Neural progenitor cell (in vitro differentiated cells): Measurements from ENCODE around the gene ZNF710. TPM values are rescaled to one million over a fixed set of nuclear protein-coding genes. Genes with fewer than 3 reads are reported as not detected.

Experiments used
- DNase-seq: peaks from one replicate; pipeline ENCODE4 v3.0.0-alpha.2; 2016; ENCODE audit warnings: low spot score
- H2AFZ ChIP-seq: fragments of 200-600 bp; sonication (generic); replicated peaks from 2 replicates; pipeline ENCODE4 v1.6.1; 2016; ENCODE audit warnings: antibody characterized with exemption
- H3F3A ChIP-seq: fragments of 200-600 bp; sonication (generic); 2 replicates; pipeline ENCODE4 v1.6.1; 2016; ENCODE audit warnings: antibody characterized with exemption, low read depth
- H3K27ac ChIP-seq: fragments of 200-600 bp; sonication (generic); 2 replicates; pipeline ENCODE4 v1.5.1; 2016; ENCODE audit warnings: mild to moderate bottlenecking
- H3K27me3 ChIP-seq: fragments of 200-600 bp; sonication (generic); 2 replicates; pipeline ENCODE4 v1.6.1; 2016; ENCODE audit warnings: mild to moderate bottlenecking, moderate library complexity
- H3K36me3 ChIP-seq: fragments of 200-600 bp; sonication (generic); 2 replicates; pipeline ENCODE4 v1.5.1; 2016
- H3K4me1 ChIP-seq: fragments of 200-600 bp; sonication (generic); 2 replicates; pipeline ENCODE4 v1.6.1; 2016; ENCODE audit warnings: mixed run types
- H3K4me2 ChIP-seq: fragments of 200-600 bp; sonication (generic); 2 replicates; pipeline ENCODE4 v1.6.1; 2016
- H3K4me3 ChIP-seq: fragments of 200-600 bp; sonication (generic); 2 replicates; pipeline ENCODE4 v1.5.1; 2016
- H3K79me2 ChIP-seq: fragments of 200-600 bp; sonication (generic); 2 replicates; pipeline ENCODE4 v1.6.1; 2016; ENCODE audit warnings: low read depth
- H3K9ac ChIP-seq: fragments of 200-600 bp; sonication (generic); 2 replicates; pipeline ENCODE4 v1.6.1; 2016
- H3K9me3 ChIP-seq: fragments of 200-600 bp; sonication (generic); 2 replicates; pipeline ENCODE4 v1.5.1; 2016; ENCODE audit warnings: low read depth
- H4K20me1 ChIP-seq: fragments of 200-600 bp; sonication (generic); 2 replicates; pipeline ENCODE4 v1.6.1; 2016; ENCODE audit warnings: low read depth
- H3K27ac Mint-ChIP-seq: 3 replicates; pipeline ENCODE4 v1.8.0; 2021; ENCODE audit warnings: mixed read lengths
- H3K27me3 Mint-ChIP-seq: 2 replicates; pipeline ENCODE4 v1.8.0; 2022; ENCODE audit warnings: low read depth, mild to moderate bottlenecking, inconsistent platforms, moderate library complexity, mixed read lengths; ENCODE audit not compliant: insufficient read depth
- H3K36me3 Mint-ChIP-seq: 3 replicates; pipeline ENCODE4 v1.8.0; 2021; ENCODE audit warnings: mixed read lengths
- H3K4me1 Mint-ChIP-seq: 3 replicates; pipeline ENCODE4 v1.8.0; 2021; ENCODE audit warnings: mixed read lengths
- H3K4me3 Mint-ChIP-seq: 3 replicates; pipeline ENCODE4 v1.8.0; 2021; ENCODE audit warnings: mild to moderate bottlenecking, moderate library complexity, mixed read lengths
- H3K9me3 Mint-ChIP-seq: 3 replicates; pipeline ENCODE4 v1.8.0; 2020; ENCODE audit warnings: mixed read lengths
- EZH2 ChIP-seq: fragments of 200-600 bp; sonication (generic); IDR thresholded peaks from 2 replicates; pipeline ENCODE4 v1.6.1; 2017; ENCODE audit warnings: antibody characterized with exemption, mild to moderate bottlenecking, moderate library complexity
- EZH2phosphoT487 ChIP-seq: fragments of 200-600 bp; sonication (generic); IDR thresholded peaks from 2 replicates; pipeline ENCODE4 v1.6.1; 2017; ENCODE audit warnings: antibody characterized with exemption
- total RNA-seq: library from RNA; depleted of rRNA; stranded (reverse); fragments of >200 nt; gene quantifications from 2 replicates; pipeline ENCODE4 v1.2.3, GENCODE V29; 2015; ENCODE audit warnings: low replicate concordance
- TF ChIP-seq, protein P1 (sequence below): fragments of 200-600 bp; sonication (generic); IDR thresholded peaks from 2 replicates; pipeline ENCODE4 v1.5.1; 2017; ENCODE audit warnings: antibody characterized with exemption, mild to moderate bottlenecking

Gene ZNF710
- total RNA-seq, 1 donor from 2014 or later: 14.9 TPM

- Histone ChIP-seq H3K27ac (no peak overlapping the region), H3K36me3 (no peaks in the 10 kb centered on the region), H3K4me1 (peaks cover 45% of the 10 kb centered on the region), H3K4me2 (peak overlapping the region; percentile 79), H3F3A (peaks cover 32% of the 10 kb centered on the region), H3K9me3 (no peaks in the 10 kb centered on the region), H3K79me2 (peaks cover 87% of the 10 kb centered on the region), H3K9ac (no peak overlapping the region), H3K4me3 (peak overlapping the region; percentile 0), H2AFZ (no peak overlapping the region), H3K27me3 (no peaks in the 10 kb centered on the region), H4K20me1 (peaks cover 57% of the 10 kb centered on the region)
- no peak overlapping the region for H3K4me3 Mint-ChIP-seq
- no peak for TF ChIP-seq EZH2phosphoT487
- TF ChIP-seq, protein P1, sequence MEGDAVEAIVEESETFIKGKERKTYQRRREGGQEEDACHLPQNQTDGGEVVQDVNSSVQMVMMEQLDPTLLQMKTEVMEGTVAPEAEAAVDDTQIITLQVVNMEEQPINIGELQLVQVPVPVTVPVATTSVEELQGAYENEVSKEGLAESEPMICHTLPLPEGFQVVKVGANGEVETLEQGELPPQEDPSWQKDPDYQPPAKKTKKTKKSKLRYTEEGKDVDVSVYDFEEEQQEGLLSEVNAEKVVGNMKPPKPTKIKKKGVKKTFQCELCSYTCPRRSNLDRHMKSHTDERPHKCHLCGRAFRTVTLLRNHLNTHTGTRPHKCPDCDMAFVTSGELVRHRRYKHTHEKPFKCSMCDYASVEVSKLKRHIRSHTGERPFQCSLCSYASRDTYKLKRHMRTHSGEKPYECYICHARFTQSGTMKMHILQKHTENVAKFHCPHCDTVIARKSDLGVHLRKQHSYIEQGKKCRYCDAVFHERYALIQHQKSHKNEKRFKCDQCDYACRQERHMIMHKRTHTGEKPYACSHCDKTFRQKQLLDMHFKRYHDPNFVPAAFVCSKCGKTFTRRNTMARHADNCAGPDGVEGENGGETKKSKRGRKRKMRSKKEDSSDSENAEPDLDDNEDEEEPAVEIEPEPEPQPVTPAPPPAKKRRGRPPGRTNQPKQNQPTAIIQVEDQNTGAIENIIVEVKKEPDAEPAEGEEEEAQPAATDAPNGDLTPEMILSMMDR: no peak
- TF ChIP-seq EZH2: no peak
- H3K9me3 Mint-ChIP-seq: no peaks in the 10 kb centered on the region
- no peak overlapping the region for H3K27ac Mint-ChIP-seq
- peaks cover 12% of the 10 kb centered on the region for H3K36me3 Mint-ChIP-seq
- DNase-seq: no peak
- H3K27me3 Mint-ChIP-seq: peaks cover 3% of the 10 kb centered on the region
- peaks cover 48% of the 10 kb centered on the region for H3K4me1 Mint-ChIP-seq
Measured at GRCh38 chr15:90004671-90005070, 3.5 kb downstream of the ZNF710 start.

DNA sequence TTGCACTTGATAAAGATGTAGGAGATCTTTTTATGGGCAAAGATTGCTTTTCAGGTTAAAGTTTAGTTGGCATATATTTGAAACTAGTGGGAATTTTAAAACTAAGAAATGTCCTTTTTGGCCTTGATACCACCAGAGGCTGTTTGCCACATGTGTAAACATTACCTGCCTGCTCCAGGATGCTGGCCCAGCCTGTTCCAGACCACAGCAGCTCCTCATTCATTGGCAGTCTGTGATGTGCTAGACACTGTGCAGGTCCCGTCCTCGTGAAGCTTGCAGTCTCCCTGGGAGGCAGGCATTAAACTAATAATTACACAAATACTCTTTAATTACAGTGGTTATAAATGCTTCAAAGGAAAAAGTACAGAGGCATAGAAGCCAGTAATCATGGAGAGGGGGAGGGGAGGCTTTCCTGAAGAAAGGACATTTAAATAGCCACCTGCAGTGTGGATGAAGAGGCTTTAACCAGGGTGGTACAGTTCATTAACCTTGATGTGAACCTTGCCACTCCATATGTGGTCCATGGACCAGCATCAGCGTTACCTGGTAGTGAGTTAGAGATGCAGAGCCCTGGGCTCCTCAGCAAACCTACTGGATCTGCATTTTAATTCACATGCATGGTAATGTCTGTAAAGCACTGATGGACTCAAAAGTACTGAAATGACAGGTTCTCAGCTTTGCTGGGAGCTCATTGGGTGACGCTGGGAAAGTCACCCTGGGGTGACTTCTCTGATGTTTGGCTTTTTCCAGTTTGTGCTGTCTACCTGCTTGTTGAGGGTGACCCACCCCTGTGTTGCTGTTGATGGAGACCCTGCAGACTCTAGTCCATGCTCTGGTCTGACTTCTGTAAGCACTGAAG is 5.3 kb downstream of the ZNF710 start:
- Histone ChIP-seq H3K36me3 (no peaks in the 10 kb centered on the region), H3K9me3 (peaks cover 3% of the 10 kb centered on the region), H3K9ac (no peak overlapping the region), H3K4me2 (peak overlapping the region; percentile 37), H3K27me3 (no peaks in the 10 kb centered on the region), H4K20me1 (peaks cover 57% of the 10 kb centered on the region), H3F3A (peaks cover 17% of the 10 kb centered on the region), H3K79me2 (peaks cover 96% of the 10 kb centered on the region), H3K4me1 (peaks cover 45% of the 10 kb centered on the region), H2AFZ (no peak overlapping the region), H3K27ac (no peak overlapping the region), H3K4me3 (no peak overlapping the region)
- Mint-ChIP-seq H3K4me3 (no peak overlapping the region), H3K4me1 (peaks cover 44% of the 10 kb centered on the region), H3K27me3 (peaks cover 4% of the 10 kb centered on the region), H3K9me3 (peaks cover 7% of the 10 kb centered on the region), H3K27ac (peak overlapping the region; percentile 83), H3K36me3 (peaks cover 23% of the 10 kb centered on the region)
- no peak for DNase-seq
- TF ChIP-seq, protein P1: no peak
- TF ChIP-seq EZH2phosphoT487 (no peak), EZH2 (no peak)

DNA sequence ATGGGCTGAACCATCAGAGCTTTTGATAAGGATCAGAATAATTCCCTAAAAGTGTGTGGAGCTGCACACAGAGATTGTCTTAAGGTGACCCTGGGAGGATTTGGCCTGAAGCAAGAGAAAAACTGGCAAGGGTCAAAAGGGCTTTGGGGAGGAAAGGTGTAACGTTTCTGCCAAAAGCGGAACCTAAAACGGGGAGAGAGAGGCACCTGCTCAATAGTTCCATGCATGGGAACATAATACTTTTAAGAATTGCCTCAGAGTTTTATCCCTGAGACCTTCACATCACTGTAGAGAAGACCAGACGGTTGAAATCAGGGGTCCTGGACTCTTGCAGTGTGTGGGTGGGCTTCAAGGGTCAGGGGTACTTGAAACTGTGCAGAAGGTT is 5.9 kb downstream of the ZNF710 start:
- Histone ChIP-seq H3K4me2 (no peak overlapping the region), H3K9ac (no peak overlapping the region), H3K36me3 (no peaks in the 10 kb centered on the region), H3K27ac (no peak overlapping the region), H3F3A (peaks cover 17% of the 10 kb centered on the region), H3K9me3 (peaks cover 9% of the 10 kb centered on the region), H4K20me1 (peaks cover 57% of the 10 kb centered on the region), H3K79me2 (peaks cover 100% of the 10 kb centered on the region), H2AFZ (no peak overlapping the region), H3K4me1 (peaks cover 45% of the 10 kb centered on the region), H3K27me3 (no peaks in the 10 kb centered on the region), H3K4me3 (no peak overlapping the region)
- Mint-ChIP-seq H3K9me3 (peaks cover 13% of the 10 kb centered on the region), H3K27ac (no peak overlapping the region), H3K27me3 (peaks cover 4% of the 10 kb centered on the region), H3K4me3 (no peak overlapping the region), H3K4me1 (peaks cover 44% of the 10 kb centered on the region), H3K36me3 (peaks cover 26% of the 10 kb centered on the region)
- TF ChIP-seq, protein P1: no peak
- no peak for TF ChIP-seq EZH2
- TF ChIP-seq EZH2phosphoT487: no peak
- DNase-seq: no peak
